T-helper 17 cell (primary cell): ENCODE results near the gene C16orf54. TPM values are rescaled to one million over a fixed set of nuclear protein-coding genes. Genes with fewer than 3 reads are reported as not detected.

Experiments
- total RNA-seq, 4 donors: library from RNA in 2 of 4; stranded (reverse) in 2 of 4; gene quantifications; one replicate each; pipeline ENCODE4 v1.2.3 and lab custom pipeline; 2022 to 2026

Gene C16orf54
- total RNA-seq, 2 donors from 2014 or later = 172 to 259 TPM

Other genes starting within 250 kb of the C16orf54 start
- 100 to 1,000 TPM; 124 to 164 TPM for gene NPIPB12, start 239.6 kb downstream of the C16orf54 start, total RNA-seq
- gene SPN, start 82.7 kb downstream of the C16orf54 start, total RNA-seq = 100 to 1,000 TPM; 122 to 147 TPM
- gene QPRT, start 66.8 kb downstream of the C16orf54 start, total RNA-seq = under 1 TPM; 0.72 to 0.96 TPM
- gene ZG16, start 32.3 kb upstream of the C16orf54 start, total RNA-seq = not detected
- gene KIF22, start 44.8 kb upstream of the C16orf54 start, total RNA-seq = 10 to 100 TPM; 74.3 to 89.0 TPM
- gene MAZ, start 60.5 kb upstream of the C16orf54 start, total RNA-seq = 100 to 1,000 TPM; 242 to 254 TPM
- 1 to 10 TPM; 2.0 to 3.4 TPM for gene PRRT2, start 66.2 kb upstream of the C16orf54 start, total RNA-seq
- 10 to 100 TPM; 15.2 to 16.3 TPM for gene PAGR1, start 70.2 kb upstream of the C16orf54 start, total RNA-seq
- 100 to 1,000 TPM; 141 to 154 TPM for gene MVP, start 74.5 kb upstream of the C16orf54 start, total RNA-seq
- 10 to 100 TPM; 39.6 TPM for gene CDIPT, start 117.2 kb upstream of the C16orf54 start, total RNA-seq
- not detected for gene SEZ6L2, start 153.6 kb upstream of the C16orf54 start, total RNA-seq
- gene ASPHD1, start 154.5 kb upstream of the C16orf54 start, total RNA-seq = not detected
- 10 to 100 TPM; 44.1 to 48.4 TPM for gene KCTD13, start 180.2 kb upstream of the C16orf54 start, total RNA-seq
- gene TMEM219, start 216.1 kb upstream of the C16orf54 start, total RNA-seq = 10 to 100 TPM; 68.8 to 80.3 TPM
- 10 to 100 TPM; 21.0 to 22.9 TPM for gene TAOK2, start 227.9 kb upstream of the C16orf54 start, total RNA-seq
- 10 to 100 TPM; 11.3 to 11.5 TPM for gene HIRIP3, start 249.6 kb upstream of the C16orf54 start, total RNA-seq